OCI-LY1 (cell line): ENCODE measurements around the gene CXorf51A.
"Not testable (repeated sequence)": the region's sequence is repeated elsewhere in the genome, so short reads cannot be mapped to it uniquely, and the experiment has no call there.

Experiments used
- H2AFZ ChIP-seq: fragments of 200-600 bp; sonication (generic), shearing (Covaris generic); 2 replicates; pipeline ENCODE4 v1.6.0; 2014; ENCODE audit warnings: antibody characterized with exemption, mild to moderate bottlenecking, low read length
- H3F3A ChIP-seq: fragments of 200-600 bp; sonication (generic), shearing (Covaris generic); 2 replicates; pipeline ENCODE4 v1.6.0; 2014; ENCODE audit warnings: mild to moderate bottlenecking, antibody characterized with exemption, low read length, moderate library complexity; ENCODE audit not compliant: insufficient read depth
- H3K27ac ChIP-seq: fragments of 200-600 bp; sonication (generic); 2 replicates; pipeline ENCODE4 v1.5.1; 2014; ENCODE audit warnings: low read length, mixed run types, mild to moderate bottlenecking, low read depth; ENCODE audit not compliant: poor library complexity, severe bottlenecking
- H3K27me3 ChIP-seq: fragments of 200-600 bp; sonication (generic); 2 replicates; pipeline ENCODE4 v1.6.0; 2014; ENCODE audit warnings: antibody characterized with exemption, mild to moderate bottlenecking, low read length, moderate library complexity; ENCODE audit not compliant: insufficient read depth
- H3K36me3 ChIP-seq: fragments of 200-600 bp; sonication (generic); 2 replicates; pipeline ENCODE4 v1.6.1; 2014; ENCODE audit warnings: mild to moderate bottlenecking, antibody characterized with exemption, low read length, moderate library complexity, mixed read lengths; ENCODE audit not compliant: insufficient read depth
- H3K4me1 ChIP-seq: fragments of 200-600 bp; sonication (generic); 2 replicates; pipeline ENCODE4 v1.5.1; 2014; ENCODE audit warnings: mild to moderate bottlenecking, low read length, moderate library complexity; ENCODE audit not compliant: insufficient read depth, severe bottlenecking
- H3K4me2 ChIP-seq: fragments of 200-600 bp; sonication (generic), shearing (Covaris generic); 2 replicates; pipeline ENCODE4 v1.6.1; 2014; ENCODE audit warnings: low read length
- H3K4me3 ChIP-seq: fragments of 200-600 bp; sonication (generic); 2 replicates; pipeline ENCODE4 v1.5.1; 2014; ENCODE audit warnings: low read length, low read depth, mild to moderate bottlenecking, mixed read lengths; ENCODE audit not compliant: poor library complexity, severe bottlenecking
- H3K79me2 ChIP-seq: fragments of 200-600 bp; shearing (Covaris generic); 2 replicates; pipeline ENCODE4 v1.6.1; 2016; ENCODE audit warnings: mixed run types, low read length, mixed read lengths; ENCODE audit not compliant: insufficient read depth
- H3K9ac ChIP-seq: fragments of 200-600 bp; sonication (generic), shearing (Covaris generic); 2 replicates; pipeline ENCODE4 v1.6.1; 2014; ENCODE audit warnings: mild to moderate bottlenecking, low read length, mixed read lengths
- H3K9me2 ChIP-seq: fragments of 200-600 bp; sonication (generic), shearing (Covaris generic); 2 replicates; pipeline ENCODE4 v1.6.1; 2014; ENCODE audit warnings: low read depth, mild to moderate bottlenecking, low read length, mixed read lengths
- H3K9me3 ChIP-seq: fragments of 200-600 bp; shearing (Covaris generic); 2 replicates; pipeline ENCODE4 v1.6.1; 2014; ENCODE audit warnings: low read length, mixed read lengths
- H4K20me1 ChIP-seq: fragments of 200-600 bp; sonication (generic), shearing (Covaris generic); 2 replicates; pipeline ENCODE4 v1.6.0; 2016; ENCODE audit warnings: mild to moderate bottlenecking, low read length; ENCODE audit not compliant: insufficient read depth
- CTCF ChIP-seq: fragments of 200-600 bp; sonication (generic), shearing (Covaris generic); IDR thresholded peaks from 2 replicates; pipeline ENCODE4 v1.5.1; 2017; ENCODE audit warnings: mild to moderate bottlenecking, antibody characterized with exemption, low read length, moderate library complexity, mixed read lengths
- EZH2 ChIP-seq: fragments of 200-600 bp; sonication (generic), shearing (Covaris generic); IDR thresholded peaks from 2 replicates; pipeline ENCODE4 v1.8.0; 2017; ENCODE audit warnings: borderline replicate concordance, mixed run types, mild to moderate bottlenecking, antibody characterized with exemption, low read length, moderate library complexity, mixed read lengths

The CXorf51A gene

DNA sequence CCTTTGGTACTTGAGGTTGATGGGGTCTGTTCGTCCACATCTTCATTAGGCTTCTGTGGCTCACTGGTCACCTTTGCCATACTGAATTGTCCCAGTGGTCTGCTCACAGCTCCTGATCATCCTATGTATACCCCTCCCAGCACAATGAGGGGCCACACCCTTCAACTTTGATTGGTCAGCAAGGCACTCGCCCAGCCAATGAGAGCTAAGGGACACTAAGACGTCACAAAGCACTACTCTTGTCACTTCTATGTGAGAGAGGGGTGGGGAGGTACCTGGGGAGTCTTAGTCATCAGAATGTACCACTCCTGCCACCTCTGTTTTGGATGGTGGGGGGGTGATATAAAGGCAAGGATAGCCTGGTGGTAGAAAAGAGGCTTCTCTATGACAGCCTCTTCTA, at the start of gene CXorf51A:
TSS of gene CXorf51A (minus strand) at position 101 of the 400 bp plus-strand sequence. CDS start at position 80, 21 bp downstream.
- not testable (repeated sequence) for H3K27ac ChIP-seq, H3K4me3 ChIP-seq, H3K27me3 ChIP-seq, H3K9ac ChIP-seq, H3K4me2 ChIP-seq, H3F3A ChIP-seq, H3K36me3 ChIP-seq, H4K20me1 ChIP-seq, H3K4me1 ChIP-seq, H3K9me3 ChIP-seq, H3K9me2 ChIP-seq, H2AFZ ChIP-seq, H3K79me2 ChIP-seq

- Histone ChIP-seq H2AFZ (no peak overlapping the region), H3K9me2 (no peaks in the 10 kb centered on the region), H3K27me3 (no peaks in the 10 kb centered on the region), H3K27ac (no peak overlapping the region), H3K4me1 (no peaks in the 10 kb centered on the region), H4K20me1 (no peaks in the 10 kb centered on the region), H3K4me2 (no peak overlapping the region), H3K9ac (no peak overlapping the region), H3K79me2 (no peaks in the 10 kb centered on the region), H3K9me3 (no peaks in the 10 kb centered on the region), H3K36me3 (no peaks in the 10 kb centered on the region), H3F3A (no peaks in the 10 kb centered on the region), H3K4me3 (no peak overlapping the region)
- no peak for TF ChIP-seq CTCF
These were observed 49.0 kb upstream of the CXorf51A start for GRCh38 chrX:146863566-146863965.

DNA sequence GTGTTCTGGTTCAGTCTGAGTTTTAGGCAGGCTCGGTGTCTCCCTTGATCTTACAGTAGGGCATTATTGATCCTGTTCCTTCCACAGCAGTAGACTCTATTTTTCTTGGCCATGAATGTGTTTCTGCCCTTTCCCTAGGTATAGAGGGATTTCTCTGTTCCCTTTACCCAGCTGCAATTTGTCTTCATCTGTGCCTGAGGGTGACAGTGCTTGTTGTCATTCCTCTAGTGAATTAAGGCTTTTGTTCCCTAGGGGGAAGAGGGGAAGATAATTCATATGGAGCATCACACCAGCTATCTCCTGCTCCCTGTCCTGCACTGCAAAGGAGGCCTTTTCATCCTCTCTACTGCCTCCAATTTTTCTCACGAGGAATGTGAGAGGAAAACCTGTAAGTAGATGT, 39.7 kb upstream of the CXorf51A start:
- Histone ChIP-seq H3K9me2 (no peaks in the 10 kb centered on the region), H2AFZ (no peak overlapping the region), H3F3A (no peaks in the 10 kb centered on the region), H3K27me3 (no peaks in the 10 kb centered on the region), H3K9me3 (no peaks in the 10 kb centered on the region), H3K4me2 (no peak overlapping the region), H3K4me3 (no peak overlapping the region), H3K36me3 (no peaks in the 10 kb centered on the region), H3K27ac (no peak overlapping the region), H3K4me1 (no peaks in the 10 kb centered on the region), H3K9ac (no peak overlapping the region), H3K79me2 (no peaks in the 10 kb centered on the region), H4K20me1 (no peaks in the 10 kb centered on the region)
- TF ChIP-seq EZH2 (no peak), CTCF (no peak)

DNA sequence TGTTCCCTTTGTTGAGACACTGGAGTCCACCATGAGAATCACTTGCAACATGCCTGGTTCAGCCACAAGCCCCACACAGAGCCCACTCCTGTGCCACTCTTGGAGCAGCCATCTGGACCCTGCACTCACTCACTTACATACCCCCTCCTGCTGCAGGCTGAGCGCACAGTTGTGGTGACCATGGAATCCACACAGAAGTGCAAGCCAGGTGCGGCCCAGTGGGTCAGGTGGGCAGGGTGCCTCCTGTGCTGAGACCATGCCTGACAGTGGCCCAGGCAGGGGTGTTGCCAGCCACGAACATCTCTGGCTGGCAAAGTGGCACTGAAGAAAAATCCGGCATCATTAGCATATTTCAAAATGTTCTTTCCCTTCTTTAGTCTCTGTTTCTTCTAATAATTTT, 17.4 kb upstream of the CXorf51A start:
- Histone ChIP-seq H3K79me2 (no peaks in the 10 kb centered on the region), H3K9me3 (no peaks in the 10 kb centered on the region), H3K36me3 (no peaks in the 10 kb centered on the region), H3F3A (no peaks in the 10 kb centered on the region), H4K20me1 (no peaks in the 10 kb centered on the region), H2AFZ (no peak overlapping the region), H3K27ac (no peak overlapping the region), H3K9ac (no peak overlapping the region), H3K4me2 (no peak overlapping the region), H3K9me2 (no peaks in the 10 kb centered on the region), H3K4me3 (no peak overlapping the region), H3K4me1 (no peaks in the 10 kb centered on the region), H3K27me3 (no peaks in the 10 kb centered on the region)
- no peak for TF ChIP-seq CTCF
- TF ChIP-seq EZH2: no peak

- H3K27ac ChIP-seq, H4K20me1 ChIP-seq, H3K4me2 ChIP-seq, H3K4me1 ChIP-seq, H3K27me3 ChIP-seq, H3K79me2 ChIP-seq, H3K9ac ChIP-seq, H3K4me3 ChIP-seq, H2AFZ ChIP-seq, H3K9me3 ChIP-seq, H3K9me2 ChIP-seq, H3F3A ChIP-seq, H3K36me3 ChIP-seq: not testable (repeated sequence)
These were observed 5.1 kb downstream of the CXorf51A start, which contains the start of gene CXorf51B for GRCh38 chrX:146809471-146809870. Gene CXorf51B (plus strand): TSS chrX:146809771. CDS start chrX:146809792, 21 bp downstream.
